Stimulated activated CD8-positive, alpha-beta memory T cell treated with anti-CD3 and anti-CD28 coated beads, Interleukin-7, amount 100 ng/mL, for 24 hours (primary cell): ENCODE results near the gene IL22RA2.
"Not testable (repeated sequence)": the region's sequence is repeated elsewhere in the genome, so short reads cannot be mapped to it uniquely, and the experiment has no call there.

ENCODE experiments used
- DNase-seq: peaks from one replicate; pipeline ENCODE4 v3.0.0-alpha.2; 2020; ENCODE audit warnings: low read depth

IL22RA2 gene

GRCh38 chr6:137122612-137123011, 50.8 kb downstream of the IL22RA2 start:
- no peak for DNase-seq

- no peak for DNase-seq
These were observed 51.9 kb downstream of the IL22RA2 start for GRCh38 chr6:137121401-137121997.

GRCh38 chr6:137120748-137121147, 52.7 kb downstream of the IL22RA2 start:
- no peak for DNase-seq

GRCh38 chr6:137119196-137120104, 54.0 kb downstream of the IL22RA2 start:
- no peak for DNase-seq

- no peak for DNase-seq
These were observed 55.9 kb downstream of the IL22RA2 start for GRCh38 chr6:137117581-137117980.

GRCh38 chr6:137116807-137117206, 56.6 kb downstream of the IL22RA2 start:
- no peak for DNase-seq

- no peak for DNase-seq
These were observed 57.8 kb downstream of the IL22RA2 start for GRCh38 chr6:137115658-137116057.

GRCh38 chr6:137112067-137112355, 61.4 kb downstream of the IL22RA2 start:
- no peak for DNase-seq

GRCh38 chr6:137111296-137112066, 62.0 kb downstream of the IL22RA2 start:
- DNase-seq: no peak

- no peak for DNase-seq
These were observed 65.7 kb downstream of the IL22RA2 start for GRCh38 chr6:137107767-137108105.

- DNase-seq: not testable (repeated sequence)
These were observed 66.2 kb downstream of the IL22RA2 start for GRCh38 chr6:137107047-137107766.

- DNase-seq: no peak
These were observed 67.3 kb downstream of the IL22RA2 start for GRCh38 chr6:137106183-137106582.

- no peak for DNase-seq
These were observed 68.1 kb downstream of the IL22RA2 start for GRCh38 chr6:137105375-137105774.

- no peak for DNase-seq
These were observed 68.5 kb downstream of the IL22RA2 start for GRCh38 chr6:137104926-137105325.

- DNase-seq: no peak
These were observed 70.5 kb downstream of the IL22RA2 start for GRCh38 chr6:137102851-137103492.

- DNase-seq: no peak
These were observed 71.2 kb downstream of the IL22RA2 start for GRCh38 chr6:137102050-137102848.

GRCh38 chr6:137099689-137100403, 73.6 kb downstream of the IL22RA2 start:
- no peak for DNase-seq

GRCh38 chr6:137097526-137097925, 75.9 kb downstream of the IL22RA2 start:
- DNase-seq: no peak

GRCh38 chr6:137097057-137097456, 76.4 kb downstream of the IL22RA2 start:
- no peak for DNase-seq

GRCh38 chr6:137095651-137096238, 77.7 kb downstream of the IL22RA2 start:
- DNase-seq: no peak
